GM19324 (cell line): ENCODE results near the gene SERTAD4.
A peak's percentile ranks its signal among the peaks of the same experiment; 100 is the strongest.

Experiments used
- ATAC-seq: cut with Tn5 transposase; IDR thresholded peaks from one replicate; pipeline ENCODE4 v1.9.1; 2021; ENCODE audit warnings: mild to moderate bottlenecking, moderate library complexity; ENCODE audit not compliant: unreplicated experiment, low FRiP score

SERTAD4 gene

GRCh38 chr1:210231846-210232510 is 618 bp upstream of the SERTAD4 start:
- no peak for ATAC-seq

GRCh38 chr1:210233216-210233494 is 559 bp downstream of the SERTAD4 start:
- no peak for ATAC-seq

GRCh38 chr1:210233495-210234328 is 1.1 kb downstream of the SERTAD4 start:
- ATAC-seq = no peak

- no peak for ATAC-seq
These were observed 1.7 kb downstream of the SERTAD4 start for GRCh38 chr1:210234329-210234757.

GRCh38 chr1:210235363-210236053 is 2.9 kb downstream of the SERTAD4 start:
- ATAC-seq = no peak

GRCh38 chr1:210236386-210236839 is 3.8 kb downstream of the SERTAD4 start:
- ATAC-seq = no peak

GRCh38 chr1:210236840-210237409 is 4.3 kb downstream of the SERTAD4 start:
- ATAC-seq = no peak

- no peak for ATAC-seq
These were observed 4.9 kb downstream of the SERTAD4 start for GRCh38 chr1:210237479-210237878.

GRCh38 chr1:210237981-210238380 is 5.4 kb downstream of the SERTAD4 start:
- no peak for ATAC-seq

- ATAC-seq = no peak
These were observed 6.9 kb downstream of the SERTAD4 start for GRCh38 chr1:210239349-210240111.

- ATAC-seq = no peak
These were observed 8.5 kb downstream of the SERTAD4 start for GRCh38 chr1:210241121-210241520.

- no peak for ATAC-seq
These were observed 12.3 kb downstream of the SERTAD4 start for GRCh38 chr1:210244746-210245367.

- ATAC-seq = peak; percentile 57
These were observed 13.9 kb downstream of the SERTAD4 start for GRCh38 chr1:210246447-210246846.

- ATAC-seq = no peak
These were observed 15.7 kb downstream of the SERTAD4 start for GRCh38 chr1:210248341-210248740.

- ATAC-seq = no peak
These were observed 18.0 kb downstream of the SERTAD4 start for GRCh38 chr1:210250665-210250997.

GRCh38 chr1:210250998-210251679 is 18.5 kb downstream of the SERTAD4 start:
- no peak for ATAC-seq

- ATAC-seq = no peak
These were observed 19.3 kb downstream of the SERTAD4 start for GRCh38 chr1:210251680-210252490.

GRCh38 chr1:210252621-210253051 is 20.0 kb downstream of the SERTAD4 start:
- ATAC-seq = no peak

- ATAC-seq = no peak
These were observed 21.7 kb downstream of the SERTAD4 start for GRCh38 chr1:210254298-210254697.
